Subcutaneous adipose tissue (tissue), 4 donors: ENCODE data around the gene ZNF649. TPM values are rescaled to one million over a fixed set of nuclear protein-coding genes. Genes with fewer than 3 reads are reported as not detected.

Source experiments
- CTCF ChIP-seq: fragments of 450-650 bp; IDR thresholded peaks from one replicate; pipeline ENCODE4 v1.5.1; 2016; ENCODE audit warnings: low read depth, mild to moderate bottlenecking, control low read depth, antibody characterized with exemption, moderate library complexity
- total RNA-seq, 4 donors: library from RNA; depleted of rRNA; stranded (reverse); fragments of >200 nt; gene quantifications; one replicate each; pipeline ENCODE4 v1.1.0, GENCODE V29; 2016

The ZNF649 gene
- 1 to 10 TPM; 6.8 to 8.8 (median 7.6) TPM for total RNA-seq

- TF ChIP-seq CTCF: no peak
Observed at GRCh38 chr19:51904331-51905165, at the start of gene ZNF649. ZNF649 (minus strand) TSS chr19:51905017; CDS start chr19:51900107, 4,910 bp downstream.

GRCh38 chr19:51948975-51949374 is 44.2 kb upstream of the ZNF649 start:
- no peak for TF ChIP-seq CTCF

GRCh38 chr19:51946602-51947001 is 41.8 kb upstream of the ZNF649 start:
- TF ChIP-seq CTCF: no peak

GRCh38 chr19:51944798-51945552 is 40.2 kb upstream of the ZNF649 start:
- TF ChIP-seq CTCF: no peak

GRCh38 chr19:51938936-51939335 is 34.1 kb upstream of the ZNF649 start:
- TF ChIP-seq CTCF: no peak

GRCh38 chr19:51931921-51932320 is 27.1 kb upstream of the ZNF649 start:
- no peak for TF ChIP-seq CTCF

GRCh38 chr19:51927859-51928258 is 23.0 kb upstream of the ZNF649 start:
- TF ChIP-seq CTCF: no peak
